Mesendoderm (in vitro differentiated cells): ENCODE measurements around the gene FREY1.

Experiments
- DNase-seq: peaks from one replicate; pipeline ENCODE4 v3.0.0; 2013
- H2AK5ac ChIP-seq: 2 replicates; pipeline ENCODE4 v1.6.1; 2013; ENCODE audit warnings: low read length, inconsistent platforms
- H2BK120ac ChIP-seq: 2 replicates; pipeline ENCODE4 v1.6.1; 2013; ENCODE audit warnings: low read depth, mild to moderate bottlenecking, low read length, moderate library complexity, mixed read lengths
- H2BK15ac ChIP-seq: replicated peaks from 2 replicates; pipeline ENCODE4 v1.6.1; 2013; ENCODE audit warnings: low read depth, mild to moderate bottlenecking, moderate library complexity
- H2BK5ac ChIP-seq: 2 replicates; pipeline ENCODE4 v1.6.1; 2013; ENCODE audit warnings: low read length, inconsistent platforms
- H3K18ac ChIP-seq: 2 replicates; pipeline ENCODE4 v1.6.1; 2013; ENCODE audit warnings: mild to moderate bottlenecking, low read length, mixed read lengths
- H3K23ac ChIP-seq: one replicate; pipeline ENCODE4 v1.6.1; 2013; ENCODE audit warnings: low read length
- H3K27ac ChIP-seq: 2 replicates; pipeline ENCODE4 v1.5.1; 2013; ENCODE audit warnings: low read depth, mild to moderate bottlenecking, inconsistent platforms, low read length, moderate library complexity
- H3K27me3 ChIP-seq: 2 replicates; pipeline ENCODE4 v1.6.1; 2013; ENCODE audit warnings: low read length, control low read depth, mild to moderate bottlenecking, inconsistent platforms; ENCODE audit not compliant: insufficient read depth, poor library complexity
- H3K36me3 ChIP-seq: 2 replicates; pipeline ENCODE4 v1.6.1; 2013; ENCODE audit warnings: low read length, inconsistent platforms; ENCODE audit not compliant: control insufficient read depth, insufficient read depth
- H3K4ac ChIP-seq: one replicate; pipeline ENCODE4 v1.6.1; 2013; ENCODE audit warnings: low read depth, mild to moderate bottlenecking, low read length, moderate library complexity
- H3K4me1 ChIP-seq: 2 replicates; pipeline ENCODE4 v1.6.1; 2013; ENCODE audit warnings: low read depth, low read length, inconsistent platforms; ENCODE audit not compliant: control insufficient read depth
- H3K4me2 ChIP-seq: 2 replicates; pipeline ENCODE4 v1.6.1; 2013; ENCODE audit warnings: low read length
- H3K4me3 ChIP-seq: 2 replicates; pipeline ENCODE4 v1.5.1; 2013; ENCODE audit warnings: mild to moderate bottlenecking, low read length
- H3K56ac ChIP-seq: one replicate; pipeline ENCODE4 v1.6.1; 2013; ENCODE audit warnings: low read length
- H3K79me1 ChIP-seq: 2 replicates; pipeline ENCODE4 v1.6.1; 2013; ENCODE audit warnings: low read length, inconsistent platforms
- H3K79me2 ChIP-seq: 2 replicates; pipeline ENCODE4 v1.6.1; 2013; ENCODE audit warnings: mild to moderate bottlenecking, low read length; ENCODE audit not compliant: control insufficient read depth, insufficient read depth
- H3K9ac ChIP-seq: 2 replicates; pipeline ENCODE4 v1.6.1; 2013; ENCODE audit warnings: low read length, inconsistent platforms
- H4K5ac ChIP-seq: one replicate; pipeline ENCODE4 v1.6.1; 2013; ENCODE audit warnings: low read length
- H4K8ac ChIP-seq: one replicate; pipeline ENCODE4 v1.6.1; 2013; ENCODE audit warnings: low read depth, mild to moderate bottlenecking, control low read depth, low read length, moderate library complexity
- WGBS: extraction: QIAGEN DNeasy Blood & Tissue Kit; methylation state at CpG from one replicate; pipeline ENCODE4 v1.1.7; 2013; ENCODE audit warnings: low lambda C conversion rate, missing lambda C conversion rate; ENCODE audit not compliant: insufficient coverage; ENCODE audit errors: extremely low coverage; 5-methylcytosine and 5-hydroxymethylcytosine counted together

FREY1 gene

GRCh38 chr11:45886816-45887520 lies 20.1 kb downstream of the FREY1 start:
- Histone ChIP-seq H3K18ac (no peak overlapping the region), H3K56ac (no peak overlapping the region), H3K23ac (no peak overlapping the region), H2BK5ac (no peak overlapping the region), H3K9ac (no peak overlapping the region), H3K4me3 (no peak overlapping the region), H3K4ac (no peak overlapping the region), H4K5ac (no peak overlapping the region), H2BK120ac (no peak overlapping the region), H2AK5ac (no peak overlapping the region), H2BK15ac (no peak overlapping the region), H3K79me2 (no peaks in the 10 kb centered on the region), H3K27ac (no peak overlapping the region), H3K4me2 (no peak overlapping the region), H3K4me1 (no peaks in the 10 kb centered on the region), H3K27me3 (no peaks in the 10 kb centered on the region), H3K36me3 (no peaks in the 10 kb centered on the region), H3K79me1 (no peaks in the 10 kb centered on the region), H4K8ac (no peak overlapping the region)
- no CpG with 5 or more reads among the region's 4 CpGs for WGBS
- DNase-seq, result no peak

GRCh38 chr11:45885921-45886721 lies 20.9 kb downstream of the FREY1 start:
- no peaks in the 10 kb centered on the region for H3K79me2 ChIP-seq
- H3K79me1 ChIP-seq, result no peaks in the 10 kb centered on the region
- no peak overlapping the region for H2BK15ac ChIP-seq
- no peaks in the 10 kb centered on the region for H3K36me3 ChIP-seq
- peak overlapping the region; percentile 47 for H3K4me3 ChIP-seq
- H3K4me1 ChIP-seq, result no peaks in the 10 kb centered on the region
- H4K5ac ChIP-seq, result no peak overlapping the region
- peak overlapping the region; percentile 73 for H3K56ac ChIP-seq
- H3K18ac ChIP-seq, result no peak overlapping the region
- H3K27ac ChIP-seq, result no peak overlapping the region
- peak; percentile 54 for DNase-seq
- H3K23ac ChIP-seq, result no peak overlapping the region
- peak overlapping the region; percentile 54 for H3K9ac ChIP-seq
- no peak overlapping the region for H3K4ac ChIP-seq
- H2BK120ac ChIP-seq, result no peak overlapping the region
- peak overlapping the region; percentile 64 for H3K4me2 ChIP-seq
- H4K8ac ChIP-seq, result no peak overlapping the region
- no CpG with 5 or more reads among the region's 43 CpGs for WGBS
- no peak overlapping the region for H2AK5ac ChIP-seq
- H3K27me3 ChIP-seq, result no peaks in the 10 kb centered on the region
- H2BK5ac ChIP-seq, result no peak overlapping the region

GRCh38 chr11:45885274-45885920 lies 21.7 kb downstream of the FREY1 start, which contains the start of gene MAPK8IP1:
Gene MAPK8IP1 (plus strand): TSS chr11:45885651. CDS start chr11:45885821, 170 bp downstream.
- Histone ChIP-seq H3K4me1 (no peaks in the 10 kb centered on the region), H3K56ac (peak within 1 kb of the TSS; percentile 73), H3K79me1 (no peaks in the 10 kb centered on the region), H3K36me3 (no peaks in the 10 kb centered on the region), H3K4me3 (peak within 1 kb of the TSS; percentile 47), H2BK5ac (no peak within 1 kb of the TSS), H3K79me2 (no peaks in the 10 kb centered on the region), H3K23ac (no peak within 1 kb of the TSS), H3K27me3 (no peaks in the 10 kb centered on the region), H4K8ac (no peak within 1 kb of the TSS), H3K4me2 (peak within 1 kb of the TSS; percentile 64), H2BK120ac (no peak within 1 kb of the TSS), H4K5ac (no peak within 1 kb of the TSS), H3K9ac (peak within 1 kb of the TSS; percentile 54), H2AK5ac (no peak within 1 kb of the TSS), H3K27ac (no peak within 1 kb of the TSS), H3K4ac (no peak within 1 kb of the TSS), H3K18ac (no peak within 1 kb of the TSS), H2BK15ac (no peak within 1 kb of the TSS)
- WGBS, result no CpG with 5 or more reads among the region's 73 CpGs
- DNase-seq, result peak; percentile 72

- Histone ChIP-seq H3K23ac (no peak overlapping the region), H3K4me1 (no peaks in the 10 kb centered on the region), H3K4ac (no peak overlapping the region), H3K56ac (no peak overlapping the region), H2BK120ac (no peak overlapping the region), H3K4me3 (no peak overlapping the region), H4K5ac (no peak overlapping the region), H2BK15ac (no peak overlapping the region), H3K9ac (no peak overlapping the region), H2BK5ac (no peak overlapping the region), H4K8ac (no peak overlapping the region), H2AK5ac (no peak overlapping the region), H3K4me2 (no peak overlapping the region), H3K27ac (no peak overlapping the region), H3K79me2 (no peaks in the 10 kb centered on the region), H3K18ac (no peak overlapping the region), H3K27me3 (no peaks in the 10 kb centered on the region), H3K79me1 (no peaks in the 10 kb centered on the region), H3K36me3 (no peaks in the 10 kb centered on the region)
- no CpG with 5 or more reads among the region's 10 CpGs for WGBS
- no peak for DNase-seq
These were observed 22.4 kb downstream of the FREY1 start for GRCh38 chr11:45884596-45885185.

GRCh38 chr11:45881708-45882368 lies 25.2 kb downstream of the FREY1 start:
- Histone ChIP-seq H3K36me3 (no peaks in the 10 kb centered on the region), H4K5ac (no peak overlapping the region), H3K4ac (no peak overlapping the region), H3K4me2 (no peak overlapping the region), H3K27ac (no peak overlapping the region), H3K23ac (no peak overlapping the region), H2BK15ac (no peak overlapping the region), H2AK5ac (no peak overlapping the region), H3K79me2 (no peaks in the 10 kb centered on the region), H3K4me1 (no peaks in the 10 kb centered on the region), H3K27me3 (no peaks in the 10 kb centered on the region), H3K56ac (no peak overlapping the region), H2BK5ac (no peak overlapping the region), H3K18ac (no peak overlapping the region), H3K4me3 (no peak overlapping the region), H2BK120ac (no peak overlapping the region), H3K79me1 (no peaks in the 10 kb centered on the region), H3K9ac (no peak overlapping the region), H4K8ac (no peak overlapping the region)
- WGBS, result no CpG with 5 or more reads among the region's 6 CpGs
- no peak for DNase-seq
